GM12872 (cell line): ENCODE results near the gene PZP.

Experiments used
- TF ChIP-seq, protein P1 (sequence below): IDR thresholded peaks from 3 replicates; pipeline ENCODE4 v1.5.1; 2011; ENCODE audit warnings: low read depth, mild to moderate bottlenecking, low read length, moderate library complexity; ENCODE audit not compliant: insufficient read depth

The PZP gene

GRCh38 chr12:9109737-9110491 lies 98.3 kb downstream of the PZP start:
- TF ChIP-seq, protein P1, sequence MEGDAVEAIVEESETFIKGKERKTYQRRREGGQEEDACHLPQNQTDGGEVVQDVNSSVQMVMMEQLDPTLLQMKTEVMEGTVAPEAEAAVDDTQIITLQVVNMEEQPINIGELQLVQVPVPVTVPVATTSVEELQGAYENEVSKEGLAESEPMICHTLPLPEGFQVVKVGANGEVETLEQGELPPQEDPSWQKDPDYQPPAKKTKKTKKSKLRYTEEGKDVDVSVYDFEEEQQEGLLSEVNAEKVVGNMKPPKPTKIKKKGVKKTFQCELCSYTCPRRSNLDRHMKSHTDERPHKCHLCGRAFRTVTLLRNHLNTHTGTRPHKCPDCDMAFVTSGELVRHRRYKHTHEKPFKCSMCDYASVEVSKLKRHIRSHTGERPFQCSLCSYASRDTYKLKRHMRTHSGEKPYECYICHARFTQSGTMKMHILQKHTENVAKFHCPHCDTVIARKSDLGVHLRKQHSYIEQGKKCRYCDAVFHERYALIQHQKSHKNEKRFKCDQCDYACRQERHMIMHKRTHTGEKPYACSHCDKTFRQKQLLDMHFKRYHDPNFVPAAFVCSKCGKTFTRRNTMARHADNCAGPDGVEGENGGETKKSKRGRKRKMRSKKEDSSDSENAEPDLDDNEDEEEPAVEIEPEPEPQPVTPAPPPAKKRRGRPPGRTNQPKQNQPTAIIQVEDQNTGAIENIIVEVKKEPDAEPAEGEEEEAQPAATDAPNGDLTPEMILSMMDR = no peak

GRCh38 chr12:9109213-9109522 lies 99.0 kb downstream of the PZP start:
- TF ChIP-seq, protein P1 = no peak

DNA sequence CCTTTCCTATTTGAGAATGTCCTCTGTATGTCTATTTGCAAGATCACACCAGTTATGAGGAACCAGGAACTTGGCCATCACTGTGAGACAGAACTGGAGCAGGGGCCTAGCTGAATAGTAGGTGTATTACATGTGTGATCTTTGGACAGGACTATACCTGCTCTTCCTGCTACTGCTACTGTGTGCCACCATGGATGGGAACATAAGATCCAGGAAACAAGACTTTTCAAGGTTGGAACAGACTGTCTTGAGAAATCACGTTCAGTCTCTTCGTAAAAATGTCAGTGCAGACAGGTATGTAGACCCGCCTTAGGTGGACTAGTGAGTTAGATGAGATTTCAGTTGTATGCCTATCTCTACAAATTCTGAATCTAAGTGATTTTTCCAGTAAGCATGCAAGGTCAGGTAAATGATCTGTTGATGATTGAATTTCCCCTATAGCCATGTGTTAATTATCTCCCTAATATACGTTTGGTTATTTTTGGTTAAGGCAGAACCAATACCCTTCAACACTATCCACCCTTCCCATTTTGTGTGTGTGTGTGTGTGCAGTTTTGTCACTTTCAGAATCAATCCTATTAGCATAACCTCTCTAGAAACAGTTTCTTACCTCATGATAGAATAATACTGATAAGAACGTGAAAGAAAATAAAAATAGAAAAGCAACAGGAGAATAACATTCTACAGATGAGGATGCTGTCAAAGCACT lies 99.5 kb downstream of the PZP start:
- TF ChIP-seq, protein P1 = no peak

- TF ChIP-seq, protein P1 = no peak
Measured at GRCh38 chr12:9107542-9107873, 100.7 kb downstream of the PZP start.

- TF ChIP-seq, protein P1 = no peak
Measured at GRCh38 chr12:9106610-9107541, 101.3 kb downstream of the PZP start.

DNA sequence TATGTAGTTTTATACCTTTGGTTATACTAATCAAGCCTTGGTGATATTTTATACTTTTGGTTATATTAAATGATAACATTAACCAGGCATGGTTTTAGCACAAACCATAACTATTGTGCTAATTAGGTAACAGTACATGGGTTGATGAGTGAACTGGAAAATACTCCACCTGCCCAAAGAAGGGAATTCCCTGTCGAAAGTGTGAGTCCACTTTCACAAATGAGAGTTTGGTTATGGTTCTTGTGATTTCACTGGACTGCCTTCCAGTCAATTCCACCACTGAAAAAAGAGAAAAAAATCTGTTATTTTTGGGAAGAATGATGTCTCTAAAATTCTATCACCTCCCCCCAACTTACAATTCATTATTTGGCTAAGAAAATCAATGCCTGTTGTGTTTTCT lies 102.1 kb downstream of the PZP start:
- TF ChIP-seq, protein P1 = no peak

DNA sequence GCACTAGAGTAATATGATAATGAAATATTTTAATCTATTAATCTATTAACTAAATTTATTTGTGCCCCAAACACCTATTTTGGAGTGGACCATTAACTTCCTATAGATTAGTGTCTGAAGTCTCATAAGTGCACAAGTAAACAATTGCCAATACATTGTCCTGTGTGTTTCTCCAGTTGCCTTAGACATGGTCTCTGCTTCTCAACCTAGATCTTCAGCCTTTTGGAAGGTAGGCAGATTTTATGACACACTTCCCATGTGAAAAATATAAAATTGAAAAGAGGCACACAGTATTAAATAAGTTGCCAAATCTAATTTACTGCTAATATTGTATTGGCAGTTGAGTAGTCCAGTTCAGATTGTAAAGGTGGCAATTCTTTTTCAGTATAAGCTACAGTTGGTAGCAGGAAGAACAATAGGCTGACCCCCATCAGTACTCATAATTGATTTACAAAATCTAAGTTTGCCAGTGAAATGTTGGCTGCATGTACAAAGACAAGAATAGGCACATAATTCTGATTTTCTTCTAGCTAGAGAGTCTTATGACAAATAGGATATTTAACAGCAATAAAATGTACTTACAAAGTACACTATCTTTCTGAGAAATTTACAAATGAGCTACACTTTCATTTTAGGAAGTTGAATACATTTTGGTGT lies 103.3 kb downstream of the PZP start:
- TF ChIP-seq, protein P1 = no peak
